DOHH2 (cell line): Measurements from ENCODE around the gene RAET1L.

Experiments
- H3F3A ChIP-seq: fragments of 200-600 bp; sonication (generic), shearing (Covaris generic); 2 replicates; pipeline ENCODE4 v1.6.0; 2016; ENCODE audit warnings: antibody characterized with exemption, mild to moderate bottlenecking; ENCODE audit not compliant: control insufficient read depth, insufficient read depth
- H3K27ac ChIP-seq: fragments of 200-600 bp; sonication (generic); 2 replicates; pipeline ENCODE4 v1.5.1; 2014; ENCODE audit warnings: low read depth, mild to moderate bottlenecking, low read length, moderate library complexity
- H3K27me3 ChIP-seq: fragments of 200-600 bp; sonication (generic); 2 replicates; pipeline ENCODE4 v1.6.1; 2014; ENCODE audit warnings: mild to moderate bottlenecking, low read length, mixed read lengths; ENCODE audit not compliant: control insufficient read depth
- H3K36me3 ChIP-seq: fragments of 200-600 bp; sonication (generic); 2 replicates; pipeline ENCODE4 v1.6.1; 2014; ENCODE audit warnings: mild to moderate bottlenecking, low read length, moderate library complexity, mixed read lengths; ENCODE audit not compliant: control insufficient read depth
- H3K4me1 ChIP-seq: fragments of 200-600 bp; sonication (generic); 2 replicates; pipeline ENCODE4 v1.6.1; 2014; ENCODE audit warnings: mild to moderate bottlenecking, low read length, mixed read lengths; ENCODE audit not compliant: control insufficient read depth
- H3K4me2 ChIP-seq: fragments of 200-600 bp; sonication (generic); 2 replicates; pipeline ENCODE4 v1.6.0; 2014; ENCODE audit warnings: mild to moderate bottlenecking, low read length, moderate library complexity
- H3K4me3 ChIP-seq: fragments of 200-600 bp; sonication (generic); 2 replicates; pipeline ENCODE4 v1.5.1; 2014; ENCODE audit warnings: mild to moderate bottlenecking, low read length, mixed read lengths
- H3K79me2 ChIP-seq: fragments of 200-600 bp; sonication (generic); 2 replicates; pipeline ENCODE4 v1.6.1; 2014; ENCODE audit warnings: mild to moderate bottlenecking, low read length, mixed read lengths; ENCODE audit not compliant: control insufficient read depth
- H3K9me2 ChIP-seq: fragments of 200-600 bp; sonication (generic); replicated peaks from 2 replicates; pipeline ENCODE4 v1.6.1; 2014; ENCODE audit warnings: mild to moderate bottlenecking, low read length, mixed read lengths; ENCODE audit not compliant: control insufficient read depth
- H3K9me3 ChIP-seq: fragments of 200-600 bp; sonication (generic); 2 replicates; pipeline ENCODE4 v1.6.1; 2014; ENCODE audit warnings: antibody characterized with exemption, low read length, mixed read lengths; ENCODE audit not compliant: control insufficient read depth, insufficient read depth
- H4K20me1 ChIP-seq: fragments of 200-600 bp; sonication (generic); 2 replicates; pipeline ENCODE4 v1.6.0; 2014; ENCODE audit warnings: low read depth, mild to moderate bottlenecking, antibody characterized with exemption, low read length, moderate library complexity; ENCODE audit not compliant: control insufficient read depth, insufficient read depth
- CTCF ChIP-seq: fragments of 200-600 bp; sonication (generic); IDR thresholded peaks from one replicate; pipeline ENCODE4 v1.5.1; 2014; ENCODE audit warnings: antibody characterized with exemption, mild to moderate bottlenecking, low read depth, low read length; ENCODE audit not compliant: poor library complexity, severe bottlenecking
- EZH2phosphoT487 ChIP-seq: fragments of 200-600 bp; sonication (generic); IDR thresholded peaks from 2 replicates; pipeline ENCODE4 v1.6.1; 2017; ENCODE audit warnings: borderline replicate concordance, mild to moderate bottlenecking, antibody characterized with exemption, low read length, moderate library complexity, mixed read lengths

Gene RAET1L

GRCh38 chr6:150058986-150059385 is 33.7 kb upstream of the RAET1L start:
- TF ChIP-seq EZH2phosphoT487: no peak
- TF ChIP-seq CTCF: no peak
- Histone ChIP-seq H3K9me3 (no peaks in the 10 kb centered on the region), H3K79me2 (no peaks in the 10 kb centered on the region), H3K36me3 (no peaks in the 10 kb centered on the region), H3K9me2 (no peaks in the 10 kb centered on the region), H3F3A (no peaks in the 10 kb centered on the region), H4K20me1 (no peaks in the 10 kb centered on the region), H3K27me3 (peaks cover 8% of the 10 kb centered on the region; the same call in 1 of the 2 replicates), H3K4me1 (peaks cover 10% of the 10 kb centered on the region), H3K4me3 (no peak overlapping the region), H3K4me2 (no peak overlapping the region), H3K27ac (no peak overlapping the region)

DNA sequence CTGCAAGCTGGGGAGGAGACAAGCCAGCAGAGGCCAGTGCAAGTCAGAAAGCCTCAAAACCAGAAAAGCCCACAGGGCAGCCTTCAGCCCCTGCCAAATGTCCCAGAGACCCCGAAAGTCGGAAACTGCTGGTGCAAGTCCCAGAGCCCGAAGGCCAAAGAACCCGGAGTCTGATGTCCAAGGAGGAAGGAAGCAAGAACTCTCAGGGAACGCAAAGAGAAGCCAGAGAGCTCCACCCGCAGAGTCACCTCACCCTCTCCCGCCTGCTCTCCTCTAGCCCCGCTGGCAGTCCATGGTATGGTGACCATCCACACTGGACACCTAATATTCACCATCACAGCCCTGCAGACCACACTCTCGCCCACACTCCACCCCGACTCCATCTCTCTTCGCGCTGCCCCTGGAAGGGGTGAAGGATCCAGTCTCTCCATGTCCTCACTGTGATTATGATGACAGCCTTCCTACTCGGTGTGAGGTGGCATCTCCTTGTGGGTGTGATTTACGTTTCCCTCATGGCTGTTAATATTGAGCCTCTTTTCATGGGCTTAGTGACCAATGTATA is 33.0 kb upstream of the RAET1L start:
- Histone ChIP-seq H3K36me3 (no peaks in the 10 kb centered on the region), H3K4me1 (peaks cover 10% of the 10 kb centered on the region), H3K4me3 (no peak overlapping the region), H3K79me2 (no peaks in the 10 kb centered on the region), H3K27ac (no peak overlapping the region), H3K4me2 (no peak overlapping the region), H3K9me3 (no peaks in the 10 kb centered on the region), H3F3A (no peaks in the 10 kb centered on the region), H3K27me3 (peaks cover 12% of the 10 kb centered on the region; the same call in 1 of the 2 replicates), H4K20me1 (no peaks in the 10 kb centered on the region), H3K9me2 (no peaks in the 10 kb centered on the region)
- TF ChIP-seq CTCF (no peak), EZH2phosphoT487 (no peak)

DNA sequence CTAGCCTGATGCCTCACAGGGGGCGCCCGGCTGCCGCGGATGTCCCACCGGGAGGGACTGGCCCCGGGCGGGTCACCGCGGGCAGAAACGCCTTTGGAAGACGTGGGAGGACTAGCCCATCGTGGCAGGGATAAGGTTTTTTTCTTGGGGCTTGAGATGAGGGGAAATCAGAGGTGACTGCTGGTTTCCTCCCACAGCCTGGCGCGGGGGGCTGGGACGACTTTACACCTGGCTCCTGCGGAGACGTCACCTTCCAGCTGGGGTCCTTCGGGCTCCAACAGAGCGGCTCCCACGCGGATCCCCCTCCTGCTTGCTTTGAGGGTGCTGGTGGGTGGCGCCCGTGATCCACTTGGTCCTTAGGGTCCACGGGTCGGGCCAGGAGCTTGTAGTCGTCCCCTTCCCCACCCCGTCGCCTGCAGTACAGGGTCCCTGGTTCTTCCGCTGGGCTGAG is 32.2 kb upstream of the RAET1L start:
- Histone ChIP-seq H3K79me2 (no peaks in the 10 kb centered on the region), H3K4me1 (peaks cover 10% of the 10 kb centered on the region), H3K27ac (no peak overlapping the region), H3K27me3 (peaks cover 13% of the 10 kb centered on the region; the same call in 1 of the 2 replicates), H3K9me3 (no peaks in the 10 kb centered on the region), H3K36me3 (no peaks in the 10 kb centered on the region), H3K4me2 (no peak overlapping the region), H3K4me3 (no peak overlapping the region), H3K9me2 (no peaks in the 10 kb centered on the region), H3F3A (no peaks in the 10 kb centered on the region), H4K20me1 (no peaks in the 10 kb centered on the region)
- no peak for TF ChIP-seq CTCF
- TF ChIP-seq EZH2phosphoT487: no peak
